Activated CD8-positive, alpha-beta memory T cell treated with anti-CD3 and anti-CD28 coated beads, Interleukin-2, amount 50 U/mL, for 24 hours (primary cell): Measurements from ENCODE around the gene GZF1.
A peak's percentile ranks its signal among the peaks of the same experiment; 100 is the strongest.

Source experiments
- DNase-seq: peaks from one replicate; pipeline ENCODE4 v3.0.0-alpha.2; 2020; ENCODE audit errors: extremely low read depth

The GZF1 gene

GRCh38 chr20:23361476-23362391 lies at the start of gene GZF1:
Gene GZF1, plus strand, starts transcription at chr20:23362182. Its CDS starts 2,202 bp downstream, at chr20:23364384.
- DNase-seq: peak; percentile 96

- no peak for DNase-seq
Measured at GRCh38 chr20:23313271-23313670, 48.7 kb upstream of the GZF1 start.

GRCh38 chr20:23314699-23315098 lies 47.3 kb upstream of the GZF1 start:
- no peak for DNase-seq

- DNase-seq: no peak
Measured at GRCh38 chr20:23315099-23315498, 46.9 kb upstream of the GZF1 start.

- DNase-seq: no peak
Measured at GRCh38 chr20:23316626-23317025, 45.4 kb upstream of the GZF1 start.

- no peak for DNase-seq
Measured at GRCh38 chr20:23317081-23317480, 44.9 kb upstream of the GZF1 start.

GRCh38 chr20:23318347-23318746 lies 43.6 kb upstream of the GZF1 start:
- no peak for DNase-seq

GRCh38 chr20:23320317-23320716 lies 41.7 kb upstream of the GZF1 start:
- no peak for DNase-seq

GRCh38 chr20:23325107-23325506 lies 36.9 kb upstream of the GZF1 start:
- DNase-seq: no peak

GRCh38 chr20:23326774-23327173 lies 35.2 kb upstream of the GZF1 start:
- no peak for DNase-seq

- no peak for DNase-seq
Measured at GRCh38 chr20:23327617-23328333, 34.2 kb upstream of the GZF1 start.

- no peak for DNase-seq
Measured at GRCh38 chr20:23331450-23332350, 30.3 kb upstream of the GZF1 start.

- no peak for DNase-seq
Measured at GRCh38 chr20:23332467-23332866, 29.5 kb upstream of the GZF1 start.

GRCh38 chr20:23334111-23334510 lies 27.9 kb upstream of the GZF1 start:
- DNase-seq: no peak

- no peak for DNase-seq
Measured at GRCh38 chr20:23335521-23335920, 26.5 kb upstream of the GZF1 start.

GRCh38 chr20:23336476-23336875 lies 25.5 kb upstream of the GZF1 start:
- no peak for DNase-seq

- DNase-seq: no peak
Measured at GRCh38 chr20:23337312-23337711, 24.7 kb upstream of the GZF1 start.

GRCh38 chr20:23339986-23340385 lies 22.0 kb upstream of the GZF1 start:
- DNase-seq: no peak

- no peak for DNase-seq
Measured at GRCh38 chr20:23340524-23340923, 21.5 kb upstream of the GZF1 start.

- no peak for DNase-seq
Measured at GRCh38 chr20:23341073-23341472, 20.9 kb upstream of the GZF1 start.

GRCh38 chr20:23343590-23343989 lies 18.4 kb upstream of the GZF1 start:
- no peak for DNase-seq

- no peak for DNase-seq
Measured at GRCh38 chr20:23344336-23344735, 17.6 kb upstream of the GZF1 start.
